Mammary epithelial cell (primary cell): ENCODE results near the gene HSPB1.

Experiments used
- CTCF ChIP-seq, 2 donors: IDR thresholded peaks in 1 of 2; conservative IDR thresholded peaks in 1 of 2; 2 replicates each; pipeline ENCODE4 v1.5.1; 2011 to 2012; ENCODE audit warnings: inconsistent platforms in 2 of 2, low read length in 2 of 2, mild to moderate bottlenecking in 2 of 2, control low read depth in 1 of 2, low read depth in 1 of 2; ENCODE audit not compliant: insufficient read depth in 1 of 2; ENCODE audit errors: extremely low read depth in 1 of 2
- EZH2 ChIP-seq: IDR thresholded peaks from 2 replicates; pipeline ENCODE4 v1.6.1; 2012; ENCODE audit warnings: low read length, inconsistent platforms, borderline replicate concordance

GRCh38 chr7:76293407-76293901 lies 9.0 kb upstream of the HSPB1 start:
- TF ChIP-seq CTCF (conservative IDR thresholded peaks at IDR 0.05 in 1 of 2, IDR thresholded peaks at IDR 0.05 in 1 of 2; ENCODE audit: extremely low read depth in 1 of 2, insufficient read depth in 1 of 2, low read depth in 1 of 2, low read length in 2 of 2) (no peak), EZH2 (no peak)
